Kidney (tissue), 14 donors: ENCODE measurements around the gene POMT1. TPM values are rescaled to one million over a fixed set of nuclear protein-coding genes. Genes with fewer than 3 reads are reported as not detected.

Experiments used
- DNase-seq, 5 donors: peaks; one replicate each; pipeline ENCODE4 v3.0.0-alpha.2; 2013 to 2020
- FAIRE-seq: peaks from 2 replicates; lab custom pipeline; 2012; peaks lifted over from hg19 to GRCh38; lab: Jason Lieb, UNC
- H3K27ac ChIP-seq, 2 donors: one replicate each; pipeline ENCODE4 v1.7.0; 2013; ENCODE audit warnings: low read depth in 2 of 2, low read length in 2 of 2, inconsistent platforms in 1 of 2
- H3K27me3 ChIP-seq: one replicate; pipeline ENCODE4 v1.7.1; 2013; ENCODE audit warnings: low read length, inconsistent platforms; ENCODE audit not compliant: control insufficient read depth, insufficient read depth
- H3K36me3 ChIP-seq, 3 donors: one replicate each; pipeline versions ENCODE4 v1.7.0 to v1.7.1; 2013; ENCODE audit warnings: low read length in 3 of 3, control low read depth in 1 of 3, inconsistent platforms in 1 of 3; ENCODE audit not compliant: insufficient read depth in 3 of 3, control insufficient read depth in 2 of 3
- H3K4me1 ChIP-seq, 3 donors: one replicate each; pipeline versions ENCODE4 v1.7.0 to v1.7.1; 2013; ENCODE audit warnings: low read length in 3 of 3, inconsistent platforms in 1 of 3, low read depth in 1 of 3; ENCODE audit not compliant: control insufficient read depth in 2 of 3, insufficient read depth in 2 of 3
- H3K4me3 ChIP-seq, 3 donors: one replicate each; pipeline versions ENCODE4 v1.7.0 to v1.8.1; 2013; ENCODE audit warnings: low read length in 3 of 3, control low read depth in 1 of 3, inconsistent platforms in 1 of 3
- H3K9ac ChIP-seq, 3 donors: one replicate each; pipeline versions ENCODE4 v1.7.0 to v1.7.1; 2013; ENCODE audit warnings: low read length in 3 of 3, control low read depth in 1 of 3, inconsistent platforms in 1 of 3
- H3K9me3 ChIP-seq, 3 donors: one replicate each; pipeline versions ENCODE4 v1.7.0 to v1.7.1; 2013; ENCODE audit warnings: low read length in 3 of 3, control low read depth in 1 of 3, inconsistent platforms in 1 of 3; ENCODE audit not compliant: control insufficient read depth in 2 of 3, insufficient read depth in 1 of 3
- intact Hi-C: fragments of 100-400 bp; cut with DNase I; formaldehyde crosslinking; loops from one replicate; pipeline ENCODE4 v1.11.1; 2022
- polyA plus RNA-seq: library from polyadenylated mRNA; stranded (reverse); fragments of 350-450 nt; fragmentation: Illumina TruSeq; extraction: RNeasy Lipid Tissue Mini Kit (QIAGEN cat#74804); gene quantifications from one replicate; pipeline ENCODE4 v1.2.3, GENCODE V29; 2014; ENCODE audit warnings: low read depth, low replicate concordance; ENCODE audit not compliant: insufficient read depth
- total RNA-seq: library from RNA; stranded (reverse); fragmentation: NEBNext Ultra II Directional; extraction: Animal tissue kit (Norgen Biotek cat#: 25700); gene quantifications from one replicate; pipeline ENCODE4 v1.2.1, GENCODE V29; 2021
- TF ChIP-seq, protein P1 (sequence below): IDR thresholded peaks from 3 replicates; pipeline ENCODE4 v1.5.1; 2012; ENCODE audit warnings: mild to moderate bottlenecking, moderate library complexity, borderline replicate concordance; ENCODE audit not compliant: insufficient read depth; ENCODE audit errors: extremely low read depth
- donor health status: control.
- donor health status: control.
- donor health status: control.
- donor health status: control.
- donor health status: control.
- donor health status: DM: yes; HTN: yes; CAD: no.
- donor health status: Normal renal cell carcinoma (clear cell type).

The POMT1 gene
- total and polyA plus RNA-seq, 2 donors from 2014 or later, result 32.3 to 36.5 TPM

DNA sequence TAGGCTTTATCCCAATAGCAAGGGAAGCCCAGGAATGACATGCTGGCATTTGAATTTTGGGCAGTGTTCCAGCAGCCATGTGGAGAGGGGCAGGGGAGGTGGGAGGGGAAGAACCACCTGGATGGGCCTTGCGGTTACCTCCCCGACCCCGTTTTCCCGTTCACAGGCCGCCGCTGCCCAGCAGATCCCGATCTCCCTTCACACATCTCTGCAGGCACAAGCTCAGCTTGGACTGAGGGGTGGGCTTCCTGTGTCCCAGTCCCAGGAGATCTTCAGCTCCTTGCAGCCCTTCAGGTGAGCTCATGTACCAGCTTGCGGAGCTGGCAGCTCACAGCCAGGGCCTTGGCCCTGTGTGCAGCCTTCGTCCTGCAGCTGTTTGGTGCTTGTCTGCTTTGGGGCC lies 15.7 kb upstream of the POMT1 start:
- TF ChIP-seq, protein P1, sequence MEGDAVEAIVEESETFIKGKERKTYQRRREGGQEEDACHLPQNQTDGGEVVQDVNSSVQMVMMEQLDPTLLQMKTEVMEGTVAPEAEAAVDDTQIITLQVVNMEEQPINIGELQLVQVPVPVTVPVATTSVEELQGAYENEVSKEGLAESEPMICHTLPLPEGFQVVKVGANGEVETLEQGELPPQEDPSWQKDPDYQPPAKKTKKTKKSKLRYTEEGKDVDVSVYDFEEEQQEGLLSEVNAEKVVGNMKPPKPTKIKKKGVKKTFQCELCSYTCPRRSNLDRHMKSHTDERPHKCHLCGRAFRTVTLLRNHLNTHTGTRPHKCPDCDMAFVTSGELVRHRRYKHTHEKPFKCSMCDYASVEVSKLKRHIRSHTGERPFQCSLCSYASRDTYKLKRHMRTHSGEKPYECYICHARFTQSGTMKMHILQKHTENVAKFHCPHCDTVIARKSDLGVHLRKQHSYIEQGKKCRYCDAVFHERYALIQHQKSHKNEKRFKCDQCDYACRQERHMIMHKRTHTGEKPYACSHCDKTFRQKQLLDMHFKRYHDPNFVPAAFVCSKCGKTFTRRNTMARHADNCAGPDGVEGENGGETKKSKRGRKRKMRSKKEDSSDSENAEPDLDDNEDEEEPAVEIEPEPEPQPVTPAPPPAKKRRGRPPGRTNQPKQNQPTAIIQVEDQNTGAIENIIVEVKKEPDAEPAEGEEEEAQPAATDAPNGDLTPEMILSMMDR, result no peak
- H3K9ac ChIP-seq, result no peak overlapping the region
- no peak for FAIRE-seq
- H3K4me1 ChIP-seq, result no peaks in the 10 kb centered on the region
- no peak for DNase-seq
- H3K36me3 ChIP-seq, result peaks cover 15 to 86% (median 86%) of the 10 kb centered on the region in 3 donors
- no peak overlapping the region for H3K4me3 ChIP-seq
- H3K27ac ChIP-seq, result no peak overlapping the region
- no peaks in the 10 kb centered on the region for H3K27me3 ChIP-seq
- H3K9me3 ChIP-seq, result no peaks in the 10 kb centered on the region
- intact Hi-C loops, result no loop called here

DNA sequence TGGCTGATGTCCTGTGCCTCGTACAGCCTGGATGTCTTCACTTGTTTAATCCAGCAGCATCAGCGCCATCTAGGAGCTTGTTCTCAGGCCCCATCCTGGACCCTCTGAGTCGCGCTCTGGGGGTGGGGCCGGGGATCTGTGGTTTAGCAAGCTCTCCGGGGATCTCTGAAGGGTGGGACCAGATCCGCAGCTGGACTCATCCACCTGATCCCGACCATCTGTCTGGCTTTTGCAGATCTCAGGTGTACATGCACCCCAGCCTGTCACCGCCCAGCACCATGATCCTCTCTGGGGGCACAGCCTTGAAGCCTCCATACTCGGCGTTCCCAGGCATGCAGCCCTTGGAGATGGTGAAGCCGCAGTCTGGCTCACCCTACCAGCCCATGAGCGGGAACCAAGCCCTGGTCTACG lies 15.1 kb upstream of the POMT1 start:
- Histone ChIP-seq H3K4me3 (no peak overlapping the region), H3K36me3 (peaks cover 16 to 89% (median 86%) of the 10 kb centered on the region in 3 donors), H3K9ac (no peak overlapping the region), H3K27me3 (no peaks in the 10 kb centered on the region), H3K4me1 (no peaks in the 10 kb centered on the region), H3K9me3 (no peaks in the 10 kb centered on the region), H3K27ac (no peak overlapping the region)
- FAIRE-seq (no peak), DNase-seq (no peak)
- intact Hi-C loops, result no loop called here
- TF ChIP-seq, protein P1, result no peak

DNA sequence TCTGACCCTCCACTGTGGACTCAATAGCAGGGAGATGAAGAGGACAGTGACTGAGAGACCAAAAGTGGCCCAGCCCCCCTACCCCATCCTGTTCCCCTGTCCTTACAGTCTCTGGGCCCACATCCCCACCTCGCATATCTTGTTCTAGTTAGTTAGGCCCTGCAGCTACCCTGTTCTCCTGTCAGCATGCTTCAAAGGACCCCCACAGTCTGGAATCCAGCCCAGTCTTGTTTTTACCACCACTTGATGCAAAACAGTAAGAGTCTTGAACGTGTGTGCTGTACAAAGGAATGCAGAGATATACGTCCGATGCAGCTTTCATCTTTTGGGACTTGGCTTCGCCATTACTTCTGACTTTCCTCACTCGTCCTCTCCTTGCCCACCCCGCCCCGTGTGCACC lies 12.2 kb upstream of the POMT1 start:
- TF ChIP-seq, protein P1, result no peak
- H3K4me3 ChIP-seq, result no peak overlapping the region
- H3K4me1 ChIP-seq, result no peaks in the 10 kb centered on the region
- no peak for DNase-seq
- no peak for FAIRE-seq
- H3K36me3 ChIP-seq, result peaks cover 14 to 82% (median 77%) of the 10 kb centered on the region in 3 donors
- intact Hi-C loops, result no loop called here
- H3K27me3 ChIP-seq, result no peaks in the 10 kb centered on the region
- no peak overlapping the region for H3K27ac ChIP-seq
- no peak overlapping the region for H3K9ac ChIP-seq
- H3K9me3 ChIP-seq, result no peaks in the 10 kb centered on the region
